HG02588 (cell line): ENCODE measurements around the gene RIMOC1.

Experiments
- ATAC-seq: cut with Tn5 transposase; IDR thresholded peaks from one replicate; pipeline ENCODE4 v1.9.1; 2021; ENCODE audit warnings: mild to moderate bottlenecking, moderate library complexity; ENCODE audit not compliant: unreplicated experiment

RIMOC1 gene, protein sequence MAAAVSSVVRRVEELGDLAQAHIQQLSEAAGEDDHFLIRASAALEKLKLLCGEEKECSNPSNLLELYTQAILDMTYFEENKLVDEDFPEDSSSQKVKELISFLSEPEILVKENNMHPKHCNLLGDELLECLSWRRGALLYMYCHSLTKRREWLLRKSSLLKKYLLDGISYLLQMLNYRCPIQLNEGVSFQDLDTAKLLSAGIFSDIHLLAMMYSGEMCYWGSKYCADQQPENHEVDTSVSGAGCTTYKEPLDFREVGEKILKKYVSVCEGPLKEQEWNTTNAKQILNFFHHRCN

DNA sequence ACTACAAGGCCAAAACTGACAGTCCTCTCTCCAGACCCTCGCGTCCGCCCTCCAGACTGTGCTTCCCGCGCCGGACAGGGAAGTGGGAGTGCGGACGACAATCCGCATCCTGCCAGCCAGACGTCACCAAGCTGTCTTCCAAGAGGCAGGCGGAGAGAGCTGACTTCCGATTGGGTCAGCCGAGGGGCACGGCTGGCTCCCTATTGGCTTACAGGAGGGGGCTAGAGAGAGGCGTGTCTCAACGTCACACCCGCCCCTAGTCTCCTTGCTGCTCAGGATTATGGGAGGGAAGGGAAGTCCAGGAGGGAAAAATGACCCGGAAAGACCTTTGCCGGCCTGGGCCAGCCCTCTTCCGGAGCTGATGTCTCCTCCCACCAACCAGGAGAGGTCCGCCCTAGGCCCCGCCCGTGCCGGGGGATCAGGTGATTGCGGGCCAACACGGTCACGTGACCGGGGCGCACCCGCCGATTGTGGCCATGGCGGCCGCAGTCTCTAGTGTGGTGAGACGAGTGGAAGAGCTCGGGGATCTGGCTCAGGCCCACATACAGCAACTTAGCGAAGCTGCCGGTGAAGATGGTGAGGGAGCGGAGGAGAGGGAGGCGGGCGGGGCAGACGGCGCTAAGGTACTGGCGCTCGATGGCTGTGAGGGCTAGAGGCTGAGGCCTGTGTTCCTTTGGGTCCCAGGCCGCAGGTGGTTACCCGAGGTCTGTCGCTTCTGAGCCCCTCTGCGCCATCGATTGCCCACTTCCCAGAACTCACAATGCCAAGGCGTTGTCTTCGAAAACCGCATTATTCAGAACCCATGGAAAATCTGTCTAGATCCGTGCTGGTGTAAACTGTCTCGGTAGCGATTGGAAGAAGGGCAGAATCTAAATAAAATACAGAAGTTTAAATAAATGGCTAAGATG is at the start of gene RIMOC1:
RIMOC1 (plus strand) TSS at position 453 of the 908 bp plus-strand sequence; CDS start at position 477, 24 bp downstream.
- peak; percentile 98 for ATAC-seq

DNA sequence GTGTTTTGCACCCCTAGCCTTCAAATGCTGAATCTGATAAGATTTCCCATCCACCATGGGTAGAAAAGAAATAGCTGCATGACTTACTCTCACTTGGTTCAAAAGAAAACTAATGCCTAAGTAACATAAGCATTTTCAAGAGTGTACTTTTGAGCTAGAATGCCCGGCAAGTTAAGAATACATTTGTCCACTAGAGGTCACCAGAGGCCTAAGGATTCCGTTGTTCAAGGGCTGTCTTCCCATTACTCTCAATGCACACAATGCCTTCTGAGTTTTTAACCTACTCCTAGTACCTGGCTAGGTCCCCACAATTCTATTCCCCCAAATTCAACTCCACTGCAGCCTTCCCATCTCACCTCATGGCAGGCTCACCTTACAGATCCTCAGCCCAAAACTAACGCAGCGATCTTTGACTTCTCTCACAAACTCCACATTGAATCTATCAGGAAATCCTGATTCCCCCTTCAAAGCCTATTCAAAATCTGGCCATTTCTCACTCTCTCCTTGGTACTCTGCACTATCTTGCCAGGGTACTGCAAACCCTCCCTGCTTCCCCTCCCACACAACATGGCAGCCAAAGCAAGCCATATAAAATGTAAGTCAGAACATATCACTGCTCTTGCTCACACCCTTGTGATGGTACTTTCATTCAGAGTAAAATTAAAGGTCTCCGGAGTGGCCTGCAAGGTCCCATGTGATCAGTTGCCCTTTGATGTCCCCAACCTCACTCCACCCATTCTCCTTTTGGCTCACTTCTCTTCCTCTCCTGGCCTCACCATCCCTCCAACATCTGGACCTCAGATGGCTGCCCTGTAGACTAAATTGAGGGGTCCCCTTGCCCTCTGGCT is 47.3 kb upstream of the RIMOC1 start:
- ATAC-seq = peak; percentile 92

DNA sequence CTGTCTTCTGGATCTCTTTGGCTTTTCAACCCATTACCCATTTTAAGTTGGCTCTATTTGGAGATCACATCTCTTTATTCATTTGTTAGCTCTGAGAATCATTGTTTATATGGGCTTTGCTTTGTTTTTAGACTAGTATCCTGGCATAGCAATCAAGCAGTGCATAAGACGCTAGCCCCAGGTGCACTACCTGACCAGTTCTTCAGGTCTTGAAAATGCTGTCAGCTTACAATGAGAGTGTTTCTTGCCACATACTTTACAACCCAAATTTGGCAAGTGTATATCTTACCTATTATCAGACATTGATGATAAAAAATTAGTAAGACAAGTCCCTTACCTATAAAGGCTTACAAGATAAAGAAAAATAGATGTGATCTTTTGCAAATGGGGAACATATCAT is 46.2 kb upstream of the RIMOC1 start:
- ATAC-seq = no peak

DNA sequence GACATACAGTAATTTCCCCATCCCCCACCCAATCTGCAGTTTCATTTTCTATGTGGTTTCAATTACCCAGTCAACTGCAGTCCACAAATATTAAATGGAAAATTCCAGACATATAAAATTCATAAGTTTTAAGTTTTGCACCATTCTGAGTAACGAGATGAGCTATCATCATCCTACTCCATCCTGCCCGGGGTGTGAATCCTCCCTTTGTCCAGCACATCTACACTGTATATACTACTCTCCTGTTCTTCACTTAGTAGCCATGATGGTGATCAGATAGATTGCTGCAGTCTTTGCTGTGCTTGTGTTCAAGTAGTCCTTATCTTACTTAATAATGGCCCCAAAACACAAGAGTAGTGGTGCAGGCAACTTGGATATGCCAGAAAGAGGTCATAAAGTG is 45.3 kb upstream of the RIMOC1 start:
- no peak for ATAC-seq

DNA sequence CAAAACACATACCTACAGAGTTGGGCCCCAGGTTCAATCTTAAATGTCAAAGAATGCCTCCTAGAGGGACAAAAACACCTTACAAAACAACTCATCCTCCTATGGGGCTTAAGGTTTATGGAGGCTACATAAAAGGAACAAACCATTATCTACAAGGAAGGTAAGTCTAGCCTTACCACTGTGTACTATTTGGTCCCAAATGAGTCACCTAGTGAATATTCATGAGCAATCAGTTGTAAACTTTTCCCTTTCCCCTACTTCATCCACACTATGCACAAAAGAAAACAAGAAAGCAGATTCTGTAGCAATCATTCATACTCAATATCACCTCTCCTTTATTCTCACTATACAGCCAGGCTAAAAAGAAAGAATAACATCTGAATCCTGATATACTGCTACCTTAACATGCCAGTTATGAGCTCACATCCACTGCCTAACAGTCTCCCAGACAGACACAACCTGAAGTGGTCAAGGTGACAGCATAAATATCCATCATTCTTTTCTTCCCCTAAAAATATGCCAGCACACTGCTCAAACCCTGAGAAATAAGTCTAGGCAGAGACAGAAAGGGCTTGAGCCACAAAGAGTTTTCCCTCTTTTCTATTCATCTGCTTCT is 40.2 kb upstream of the RIMOC1 start:
- peak; percentile 77 for ATAC-seq

DNA sequence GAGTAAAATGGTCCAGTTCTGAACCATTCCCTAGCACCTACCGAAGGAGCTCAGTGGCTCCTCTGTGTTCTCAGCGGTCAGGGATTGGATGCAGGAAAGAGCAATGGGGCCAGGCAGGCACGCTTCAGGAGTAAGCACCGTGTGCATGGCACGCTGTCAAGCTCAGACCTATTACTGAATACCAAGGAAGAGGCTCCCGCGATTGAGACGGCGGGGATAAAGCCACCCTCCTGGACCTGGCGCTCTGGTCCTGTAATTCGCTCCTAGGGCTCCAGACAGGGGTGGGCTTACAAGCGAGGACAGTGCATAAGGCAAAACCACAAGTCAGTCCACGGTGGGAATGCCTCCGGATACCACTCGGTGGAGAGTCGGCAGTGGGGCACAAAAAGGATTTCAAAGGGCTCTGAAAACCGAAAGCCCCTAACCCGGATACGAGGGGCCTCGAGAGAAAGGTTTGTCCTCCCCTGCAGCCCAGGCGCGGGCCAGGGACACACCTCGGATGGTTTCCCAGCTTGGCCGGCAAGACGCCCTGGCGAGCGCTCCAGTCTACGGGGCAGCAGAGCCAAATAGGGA is 34.9 kb upstream of the RIMOC1 start:
- ATAC-seq = no peak

DNA sequence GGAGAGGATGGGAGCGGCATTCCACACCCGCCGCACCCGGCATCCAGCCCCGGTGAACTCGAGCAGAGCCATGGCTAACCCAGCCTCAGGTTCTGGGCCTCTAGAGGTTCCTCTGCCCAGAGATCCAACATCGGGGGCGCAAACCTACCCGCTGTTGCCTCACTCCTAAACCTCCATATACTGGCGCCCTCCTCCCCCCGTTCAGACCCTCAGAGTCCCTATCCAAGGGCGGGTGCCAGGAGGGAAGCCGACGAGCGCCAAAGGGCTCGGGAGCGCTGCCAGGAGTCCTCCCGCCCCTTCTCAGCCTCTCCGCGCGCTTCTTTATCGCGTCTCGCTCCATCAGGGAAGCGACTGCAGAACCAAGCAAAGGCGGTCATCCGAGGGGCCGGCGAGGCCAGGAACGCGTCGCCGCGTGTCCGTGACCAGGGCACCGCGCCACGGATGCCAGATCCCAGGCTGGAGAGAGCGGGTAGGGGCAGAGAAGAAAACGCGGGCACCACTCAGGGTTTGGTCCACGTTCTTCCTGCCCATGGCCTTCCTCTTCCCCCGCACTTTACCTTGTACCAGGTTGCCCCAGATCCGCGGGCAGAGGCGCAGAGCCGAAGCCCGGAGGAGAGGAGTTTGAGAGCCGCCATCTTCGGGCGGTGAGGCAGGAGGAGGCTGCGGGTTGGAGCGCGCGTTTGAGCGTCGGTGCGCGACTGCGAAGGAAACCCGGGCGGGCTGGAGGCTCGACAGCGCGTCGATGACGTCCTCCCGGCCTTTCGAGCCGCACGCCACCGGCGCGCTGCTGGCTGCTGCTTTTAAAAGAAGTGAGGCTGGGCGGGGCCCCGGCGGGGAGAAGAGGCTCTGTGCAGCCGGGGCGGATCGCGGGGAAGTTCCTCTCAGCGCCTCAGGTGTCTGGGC is 34.2 kb upstream of the RIMOC1 start, which contains the start of gene OXCT1:
OXCT1 (minus strand) TSS at position 702 of the 903 bp plus-strand sequence; CDS start at position 635, 67 bp downstream.
- peak; percentile 95 for ATAC-seq

DNA sequence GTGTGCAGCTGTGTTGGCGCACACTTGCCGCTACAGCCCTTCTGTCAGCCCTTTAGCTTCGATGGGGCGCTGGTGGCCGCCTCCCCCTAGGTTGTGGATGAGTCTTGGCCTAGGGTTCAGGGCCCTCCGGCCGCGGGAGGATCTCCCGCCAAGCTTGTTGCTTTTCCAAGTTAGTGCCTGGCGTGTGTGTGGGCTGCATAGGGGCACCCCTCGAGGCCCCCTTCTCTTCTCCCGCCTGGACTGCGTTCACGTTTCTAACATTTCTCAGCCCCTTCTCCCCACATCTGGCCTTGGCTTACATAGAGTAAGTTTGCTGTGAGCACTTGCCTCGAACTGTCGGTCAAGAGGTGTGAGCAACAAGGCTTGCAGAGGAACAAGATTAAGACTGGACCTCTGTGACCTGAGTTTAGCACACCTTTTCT is 33.5 kb upstream of the RIMOC1 start:
- ATAC-seq = no peak

DNA sequence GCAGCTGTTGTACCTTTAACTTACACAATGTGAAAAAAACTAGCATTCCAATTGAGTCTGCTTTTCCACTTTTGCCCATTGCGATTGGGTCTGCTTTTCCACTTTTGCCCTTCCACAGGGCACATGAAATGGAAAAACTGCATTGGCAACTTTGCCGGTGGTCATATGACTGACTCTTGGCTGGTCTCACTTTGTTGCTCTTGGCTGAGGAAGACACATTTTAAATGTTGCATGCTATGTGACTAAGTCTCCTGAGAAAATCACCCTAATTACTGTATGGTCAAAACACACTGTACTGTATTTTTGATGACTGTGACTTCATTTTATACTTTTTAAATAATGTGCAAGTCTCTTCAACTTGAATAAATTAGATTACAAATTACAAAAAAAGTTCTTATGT is 32.3 kb upstream of the RIMOC1 start:
- no peak for ATAC-seq

DNA sequence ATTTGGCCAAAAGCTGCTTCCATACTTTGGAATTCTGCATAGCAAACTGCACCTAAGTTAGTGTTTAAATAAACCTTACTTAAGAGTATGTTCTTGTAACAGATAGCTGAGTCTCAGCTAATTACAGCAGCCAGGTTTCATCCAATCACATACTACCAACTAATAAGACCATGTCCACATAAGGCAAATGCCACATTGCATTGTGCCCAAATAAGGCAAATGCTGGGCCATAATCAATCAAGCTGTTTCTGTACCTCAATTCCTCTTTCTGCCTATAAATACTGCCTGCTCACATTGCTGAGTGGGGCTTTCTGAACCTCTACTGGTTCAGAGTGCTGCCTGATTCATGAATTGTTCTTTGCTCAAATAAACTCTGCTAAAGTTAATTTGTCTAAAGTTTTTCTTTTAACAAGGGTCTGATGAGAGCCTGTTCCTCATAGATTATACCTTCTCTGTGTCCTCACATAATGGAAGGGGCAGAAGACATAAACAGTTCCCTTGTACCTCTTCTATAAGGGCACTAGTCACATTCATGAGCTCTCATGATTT is 29.6 kb upstream of the RIMOC1 start:
- no peak for ATAC-seq

DNA sequence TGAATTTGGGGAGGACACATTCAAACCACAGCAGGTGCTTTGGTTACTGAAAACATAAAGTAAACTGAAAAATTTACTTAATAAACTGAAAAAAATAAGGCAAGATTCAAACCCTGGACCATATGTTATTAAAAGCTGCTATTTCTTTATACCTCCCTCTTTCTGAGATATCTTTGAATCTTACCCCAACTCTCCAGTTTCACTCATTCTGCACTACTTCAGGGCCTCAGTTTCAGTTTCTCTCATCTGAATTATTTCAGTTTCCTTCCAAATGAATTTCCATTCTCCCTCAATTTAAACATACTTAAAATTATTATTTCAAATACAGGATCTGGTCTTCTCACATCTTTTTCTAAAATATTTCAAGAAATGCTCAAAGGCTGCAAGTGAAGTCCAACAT is 29.0 kb upstream of the RIMOC1 start:
- no peak for ATAC-seq

DNA sequence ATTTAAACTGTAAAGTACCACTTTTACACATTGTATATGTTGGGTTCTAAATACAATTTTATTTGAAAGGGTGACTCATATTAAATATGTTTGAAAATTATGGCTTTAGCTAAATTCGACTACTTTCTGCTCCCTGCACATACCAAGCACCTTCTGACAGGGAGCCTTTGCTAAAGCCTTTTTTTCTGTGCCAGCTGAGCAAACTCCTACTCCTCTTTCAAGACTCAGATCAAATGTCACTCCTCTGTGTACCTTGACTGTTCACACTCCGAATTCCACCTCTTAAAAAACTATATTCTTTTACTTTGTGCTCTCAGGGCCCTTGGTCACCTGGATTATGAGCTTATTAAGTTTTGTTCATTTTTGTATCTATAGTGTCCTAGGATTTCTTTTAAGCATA is 27.5 kb upstream of the RIMOC1 start:
- ATAC-seq = no peak

DNA sequence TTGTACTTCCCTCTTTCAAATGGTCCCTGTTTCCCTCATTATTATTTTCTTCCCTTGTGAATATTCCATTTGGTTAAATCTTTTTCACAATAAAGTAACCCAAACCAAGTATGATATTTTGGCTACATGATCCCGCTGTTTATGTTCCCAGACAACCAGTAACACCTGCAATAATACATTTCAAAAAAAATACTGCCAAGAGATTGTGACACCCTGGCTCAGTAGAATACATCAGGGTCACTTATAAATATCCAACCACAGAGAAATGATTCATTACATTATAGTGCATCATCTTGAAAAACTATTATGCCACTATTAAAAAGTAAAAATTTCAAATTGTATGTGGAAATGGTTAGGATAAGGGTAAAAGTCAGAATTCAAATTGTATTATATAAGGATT is 26.7 kb upstream of the RIMOC1 start:
- ATAC-seq = no peak

DNA sequence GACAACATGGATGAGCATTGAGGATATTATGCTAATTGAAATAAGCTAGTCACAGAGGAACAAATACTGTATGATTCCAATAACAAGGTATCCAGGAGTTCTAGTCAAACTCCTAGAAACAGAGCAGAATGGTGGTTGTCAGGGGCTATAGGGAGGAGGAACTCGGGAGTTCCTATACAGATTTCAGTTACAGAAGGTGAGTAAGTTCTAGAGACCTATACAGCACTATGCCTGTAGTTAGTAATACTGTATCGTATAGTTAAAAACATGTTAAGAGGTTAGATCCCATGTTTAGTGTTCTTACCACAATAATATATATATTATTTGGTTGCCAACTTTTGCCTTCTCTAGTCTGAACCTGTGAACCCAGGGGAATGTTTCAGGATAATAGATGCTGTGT is 26.0 kb upstream of the RIMOC1 start:
- no peak for ATAC-seq

DNA sequence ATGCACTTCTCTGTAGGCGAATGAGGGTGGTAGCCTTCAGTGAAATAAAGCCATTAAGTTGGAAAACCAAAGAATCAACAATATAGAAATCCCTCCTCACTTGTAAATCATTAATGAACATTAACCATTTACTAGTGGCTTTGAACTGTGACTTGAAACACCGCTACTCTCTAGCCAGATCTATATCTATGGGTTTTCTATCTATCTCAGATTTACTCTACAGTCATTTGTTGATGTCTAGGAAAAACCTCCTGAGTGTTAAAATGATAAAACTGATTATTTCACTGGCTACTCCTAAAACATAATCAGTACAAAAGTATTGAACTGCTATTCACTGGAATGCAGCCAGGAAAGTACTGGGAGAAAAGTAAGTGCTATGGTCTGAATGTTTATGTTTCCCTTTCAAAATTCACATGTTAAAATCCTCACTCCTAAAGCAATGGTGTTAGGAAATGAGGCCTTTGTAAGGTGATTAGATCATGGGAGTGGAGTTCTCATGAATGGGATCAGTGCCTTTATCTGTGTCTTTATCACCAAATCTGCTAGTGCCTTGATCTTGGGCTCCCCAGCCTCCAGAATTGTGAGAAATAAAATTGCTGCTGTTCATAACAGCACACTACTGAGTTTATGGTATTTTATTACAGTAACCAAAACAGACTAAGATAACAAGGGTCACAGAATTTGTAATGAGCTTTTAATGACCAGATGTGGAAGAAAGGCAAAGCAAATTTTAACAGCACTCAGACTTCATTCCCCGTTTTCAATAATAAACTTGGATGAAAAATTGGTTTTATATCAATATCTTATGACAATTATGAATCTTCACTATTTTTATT is 25.3 kb upstream of the RIMOC1 start:
- peak; percentile 50 for ATAC-seq

DNA sequence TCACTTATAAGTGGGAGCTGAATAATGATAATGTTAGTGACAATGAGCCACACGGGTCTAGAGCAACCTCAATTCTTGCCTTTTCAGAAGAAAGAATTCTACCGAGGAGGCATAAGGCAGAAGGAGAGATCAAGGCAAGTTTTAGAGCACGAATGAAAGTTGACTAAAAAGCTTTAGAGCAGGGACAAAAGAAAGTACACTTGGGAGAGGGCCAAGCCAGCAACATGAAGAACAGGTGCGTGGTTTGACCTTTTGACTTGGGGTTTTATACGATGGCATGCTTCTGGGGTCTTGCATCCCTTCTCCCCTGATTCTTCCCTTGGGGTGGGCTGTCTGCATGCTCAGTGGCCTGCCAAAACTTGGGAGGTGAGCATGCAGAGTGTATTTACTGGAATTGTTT is 21.4 kb upstream of the RIMOC1 start:
- no peak for ATAC-seq

DNA sequence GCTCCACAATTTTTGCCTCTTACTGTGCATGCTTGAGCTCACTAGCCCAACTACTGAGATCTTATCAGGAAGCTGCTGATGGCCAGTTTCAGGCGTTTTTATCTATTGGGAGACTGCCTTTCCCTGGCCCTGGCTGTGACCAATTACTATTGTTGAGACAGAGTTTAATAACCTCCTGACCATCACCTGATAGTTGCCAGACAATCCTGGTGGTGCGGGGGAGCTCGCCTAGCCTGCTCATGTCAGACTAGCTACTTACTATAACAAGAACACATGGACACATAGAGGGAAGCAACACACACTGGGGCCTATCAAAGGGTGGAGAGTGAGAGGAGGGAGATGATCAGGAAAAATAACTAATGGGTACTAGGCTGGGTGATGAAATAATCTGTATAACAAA is 20.9 kb upstream of the RIMOC1 start:
- no peak for ATAC-seq

DNA sequence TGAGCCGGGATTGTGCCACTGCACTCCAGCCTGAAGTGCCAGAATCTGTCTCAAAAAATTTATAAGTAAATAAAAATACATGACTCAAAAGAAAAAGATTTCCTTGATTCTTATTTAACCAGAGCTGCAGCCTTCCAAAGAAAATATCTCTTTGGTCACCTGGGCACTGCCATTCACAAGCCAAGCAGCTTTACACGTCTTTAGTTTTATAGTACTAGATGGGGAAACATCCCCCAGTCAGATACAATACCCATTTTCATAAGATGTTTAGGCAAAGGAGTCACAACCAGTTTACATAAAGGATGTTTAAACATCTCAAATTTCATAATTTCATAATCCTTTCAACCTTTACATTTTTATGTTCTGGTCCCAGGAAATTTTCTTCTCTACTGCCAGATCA is 20.2 kb upstream of the RIMOC1 start:
- no peak for ATAC-seq
